H1 (cell line): ENCODE measurements around the gene TRIM47. TPM values are rescaled to one million over a fixed set of nuclear protein-coding genes. Genes with fewer than 3 reads are reported as not detected.

Source experiments
- HDAC2 ChIP-seq, 2 experiments: fragments of 300-600 bp in 1 of 2; sonication (generic) in 1 of 2; IDR thresholded peaks; 2 replicates each; pipeline ENCODE4 v1.6.1; 2011 to 2012; ENCODE audit warnings: low read depth in 2 of 2, low read length in 2 of 2, mild to moderate bottlenecking in 2 of 2, moderate library complexity in 2 of 2, borderline replicate concordance in 1 of 2, inconsistent platforms in 1 of 2
- MAFK ChIP-seq: IDR thresholded peaks from 2 replicates; pipeline ENCODE4 v1.6.1; 2012; ENCODE audit warnings: low read depth, mild to moderate bottlenecking, improper control_type of control experiment, low read length
- NRF1 ChIP-seq: IDR thresholded peaks from 2 replicates; pipeline ENCODE4 v1.6.1; 2011; ENCODE audit warnings: mild to moderate bottlenecking, low read depth, low read length, improper control_type of control experiment
- POU5F1 ChIP-seq: IDR thresholded peaks from 2 replicates; pipeline ENCODE4 v1.6.1; 2011; ENCODE audit warnings: low read depth, mild to moderate bottlenecking, low read length, moderate library complexity
- RAD21 ChIP-seq, 2 experiments: IDR thresholded peaks in 1 of 2; conservative IDR thresholded peaks in 1 of 2; 2 replicates each; pipeline ENCODE4 v1.6.1; 2011; ENCODE audit warnings: low read depth in 2 of 2, low read length in 2 of 2, improper control_type of control experiment in 1 of 2, inconsistent platforms in 1 of 2, mild to moderate bottlenecking in 1 of 2, moderate library complexity in 1 of 2
- RFX5 ChIP-seq: IDR thresholded peaks from 2 replicates; pipeline ENCODE4 v1.6.1; 2011; ENCODE audit warnings: low read depth, low read length, improper control_type of control experiment, borderline replicate concordance
- RNF2 ChIP-seq: fragments of 200-900, 300-1000 bp; sonication (generic); IDR thresholded peaks from 2 replicates; pipeline ENCODE4 v1.7.1; 2016; ENCODE audit warnings: borderline replicate concordance, low read depth, mild to moderate bottlenecking, antibody characterized with exemption, low read length; ENCODE audit not compliant: poor library complexity, severe bottlenecking; ENCODE audit errors: missing control alignments
- TAF1 ChIP-seq: IDR thresholded peaks from 2 replicates; pipeline ENCODE4 v1.6.1; 2011; ENCODE audit warnings: mild to moderate bottlenecking, low read depth, low read length
- ZNF274 ChIP-seq: IDR thresholded peaks from 2 replicates; pipeline ENCODE4 v1.7.0; 2012; ENCODE audit warnings: low read length, borderline replicate concordance; ENCODE audit errors: extremely low read depth
- polyA plus RNA-seq, 7 experiments: library from polyadenylated mRNA; depleted of rRNA in 3 of 7; stranded (reverse) in 5 of 7; unstranded in 2 of 7; fragments of >200 nt in 5 of 7; fragments of 200-250 nt in 2 of 7; gene quantifications; 1 replicate in 5 of 7; 2 replicates in 1 of 7; 4 replicates in 1 of 7; pipeline versions ENCODE4 v1.2.1 to v1.2.3, GENCODE V29; 2011 to 2013; ENCODE audit warnings: missing spikeins in 2 of 7, mixed read lengths in 2 of 7
- total RNA-seq: library from RNA; stranded (reverse); fragmentation: NEBNext Ultra II Directional; extraction: Animal tissue kit (Norgen Biotek cat#: 25700); gene quantifications from 2 replicates; pipeline ENCODE4 v1.2.1, GENCODE V29; 2021
- TF ChIP-seq, protein P1 (sequence below), 3 experiments: IDR thresholded peaks; 1 replicate in 2 of 3; 2 replicates in 1 of 3; pipeline versions ENCODE4 v1.5.1 to v1.6.1; 2011; ENCODE audit warnings: low read length in 3 of 3, mild to moderate bottlenecking in 3 of 3, inconsistent platforms in 2 of 3, low read depth in 1 of 3, moderate library complexity in 1 of 3; ENCODE audit not compliant: insufficient read depth in 1 of 3; ENCODE audit errors: control extremely low read depth in 1 of 3

TRIM47 gene
- total and polyA plus RNA-seq, 2 of the 8 experiments (the other 6 are each of a cell fraction or from before 2014, with no cell fraction given): 6.3 to 6.4 TPM

DNA sequence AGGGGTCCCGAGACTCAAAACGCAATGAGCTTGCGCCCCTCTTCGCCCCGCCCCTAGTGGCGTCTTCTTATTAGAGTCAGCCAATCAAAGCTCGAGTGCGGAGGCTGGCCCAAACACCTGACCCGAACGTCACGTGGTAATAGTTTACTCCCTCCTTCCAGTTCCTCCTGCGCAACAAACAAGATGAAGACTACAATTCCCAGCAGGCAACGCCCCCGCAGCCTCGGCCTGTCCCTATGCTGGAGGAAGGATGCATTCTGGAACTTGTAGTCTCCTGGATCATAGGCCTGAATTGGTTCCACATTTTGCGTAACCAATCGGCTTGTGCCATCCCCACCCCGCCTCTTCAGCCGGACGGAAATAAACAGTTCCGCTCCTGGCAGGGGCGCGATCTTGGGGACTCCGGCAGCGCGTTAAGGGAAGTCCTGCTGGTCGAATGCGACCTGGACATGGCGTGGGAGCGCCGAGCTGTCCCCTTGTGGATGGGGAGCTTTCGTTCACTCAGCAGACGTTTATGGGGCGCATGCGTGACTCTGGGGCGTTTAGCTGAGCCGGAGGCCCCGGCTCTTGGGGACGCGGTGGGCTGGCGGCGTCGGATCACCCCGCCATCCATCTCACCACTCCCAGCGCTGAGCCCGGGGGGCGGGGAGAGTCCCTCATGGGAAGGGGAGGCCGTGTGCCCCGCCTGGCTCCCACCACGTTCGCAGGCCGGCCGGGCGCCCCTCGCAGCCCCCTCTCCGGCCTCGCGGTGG is 22.9 kb downstream of the TRIM47 start, which contains the start of gene WBP2 (continued):
- TF ChIP-seq, protein P1, sequence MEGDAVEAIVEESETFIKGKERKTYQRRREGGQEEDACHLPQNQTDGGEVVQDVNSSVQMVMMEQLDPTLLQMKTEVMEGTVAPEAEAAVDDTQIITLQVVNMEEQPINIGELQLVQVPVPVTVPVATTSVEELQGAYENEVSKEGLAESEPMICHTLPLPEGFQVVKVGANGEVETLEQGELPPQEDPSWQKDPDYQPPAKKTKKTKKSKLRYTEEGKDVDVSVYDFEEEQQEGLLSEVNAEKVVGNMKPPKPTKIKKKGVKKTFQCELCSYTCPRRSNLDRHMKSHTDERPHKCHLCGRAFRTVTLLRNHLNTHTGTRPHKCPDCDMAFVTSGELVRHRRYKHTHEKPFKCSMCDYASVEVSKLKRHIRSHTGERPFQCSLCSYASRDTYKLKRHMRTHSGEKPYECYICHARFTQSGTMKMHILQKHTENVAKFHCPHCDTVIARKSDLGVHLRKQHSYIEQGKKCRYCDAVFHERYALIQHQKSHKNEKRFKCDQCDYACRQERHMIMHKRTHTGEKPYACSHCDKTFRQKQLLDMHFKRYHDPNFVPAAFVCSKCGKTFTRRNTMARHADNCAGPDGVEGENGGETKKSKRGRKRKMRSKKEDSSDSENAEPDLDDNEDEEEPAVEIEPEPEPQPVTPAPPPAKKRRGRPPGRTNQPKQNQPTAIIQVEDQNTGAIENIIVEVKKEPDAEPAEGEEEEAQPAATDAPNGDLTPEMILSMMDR (IDR thresholded peaks at IDR 0.05; ENCODE audit: control extremely low read depth in 1 of 3, insufficient read depth in 1 of 3, low read depth in 1 of 3, low read length in 3 of 3): peak in 2 of 3 experiments; percentile 15 to 47; a peak in 2 of 4 replicates
- TF ChIP-seq HDAC2 (IDR thresholded peaks at IDR 0.05; ENCODE audit: borderline replicate concordance in 1 of 2, low read depth in 2 of 2, low read length in 2 of 2): no peak
- peak; percentile 78 for TF ChIP-seq TAF1
- no peak for TF ChIP-seq RNF2
- peak; percentile 37 for TF ChIP-seq NRF1
- TF ChIP-seq ZNF274: no peak
- no peak for TF ChIP-seq MAFK
- no peak for TF ChIP-seq POU5F1
- no peak for TF ChIP-seq RFX5
- TF ChIP-seq RAD21 (IDR thresholded peaks at IDR 0.05 in 1 of 2, conservative IDR thresholded peaks at IDR 0.05 in 1 of 2; ENCODE audit: low read depth in 2 of 2, low read length in 2 of 2): no peak
- TF ChIP-seq, all 59 proteins: peak for 22
